Stimulated activated CD4-positive, alpha-beta T cell treated with anti-CD3 and anti-CD28 coated beads, Interleukin-15, amount 100 ng/mL, for 1 hour (primary cell): ENCODE results near the gene AURKA.

Experiments
- DNase-seq, 2 donors: peaks; one replicate each; pipeline ENCODE4 v3.0.0-alpha.2; 2020; ENCODE audit warnings: low read depth in 1 of 2, low spot score in 1 of 2

The AURKA gene

GRCh38 chr20:56392132-56392880 lies at the start of gene AURKA, which contains the start of gene CSTF1:
Gene AURKA (minus strand): TSS chr20:56392215. CDS start chr20:56388197, 4,018 bp downstream.
Gene CSTF1 (plus strand): TSS chr20:56392645. CDS start chr20:56395553, 2,908 bp downstream.
- peak; percentile 97 to 99 for DNase-seq

GRCh38 chr20:56440346-56441007 lies 48.5 kb upstream of the AURKA start:
- peak in 1 of 2 donors; percentile 23 for DNase-seq

- no peak for DNase-seq
Observed at GRCh38 chr20:56439771-56440291, 47.8 kb upstream of the AURKA start.

- no peak for DNase-seq
Observed at GRCh38 chr20:56438284-56438683, 46.3 kb upstream of the AURKA start.

GRCh38 chr20:56437196-56437960 lies 45.4 kb upstream of the AURKA start:
- no peak for DNase-seq

GRCh38 chr20:56433880-56434255 lies 41.9 kb upstream of the AURKA start:
- DNase-seq: no peak

- no peak for DNase-seq
Observed at GRCh38 chr20:56433221-56433879, 41.3 kb upstream of the AURKA start.

GRCh38 chr20:56431471-56431870 lies 39.5 kb upstream of the AURKA start:
- DNase-seq: no peak

GRCh38 chr20:56430957-56431356 lies 38.9 kb upstream of the AURKA start:
- DNase-seq: no peak

- DNase-seq: no peak
Observed at GRCh38 chr20:56430461-56430860, 38.4 kb upstream of the AURKA start.

GRCh38 chr20:56429941-56430340 lies 37.9 kb upstream of the AURKA start:
- no peak for DNase-seq

- DNase-seq: peak in 1 of 2 donors; percentile 24
Observed at GRCh38 chr20:56429502-56429901, 37.5 kb upstream of the AURKA start.

- DNase-seq: no peak
Observed at GRCh38 chr20:56428881-56429280, 36.9 kb upstream of the AURKA start.

- DNase-seq: no peak
Observed at GRCh38 chr20:56428410-56428809, 36.4 kb upstream of the AURKA start.

- no peak for DNase-seq
Observed at GRCh38 chr20:56427797-56428196, 35.8 kb upstream of the AURKA start.

GRCh38 chr20:56426926-56427325 lies 34.9 kb upstream of the AURKA start:
- DNase-seq: no peak

GRCh38 chr20:56426026-56426425 lies 34.0 kb upstream of the AURKA start:
- DNase-seq: no peak

- no peak for DNase-seq
Observed at GRCh38 chr20:56424931-56425330, 32.9 kb upstream of the AURKA start.

GRCh38 chr20:56423886-56424285 lies 31.9 kb upstream of the AURKA start:
- DNase-seq: no peak

- DNase-seq: no peak
Observed at GRCh38 chr20:56423211-56423610, 31.2 kb upstream of the AURKA start.

- DNase-seq: no peak
Observed at GRCh38 chr20:56422824-56423189, 30.8 kb upstream of the AURKA start.
